Measurements from ENCODE around the gene FOLR2. TPM values are rescaled to one million over a fixed set of nuclear protein-coding genes. Genes with fewer than 3 reads are reported as not detected.
A peak's percentile ranks its signal among the peaks of the same experiment; 100 is the strongest.

FOLR2 gene
- total RNA-seq, 1 donor from 2014 or later = 28.1 TPM

- H3K4me3 ChIP-seq = peak overlapping the region; percentile 46
- H3K36me3 ChIP-seq = peaks cover 33% of the 10 kb centered on the region
- H3K27me3 ChIP-seq (ENCODE audit: low read depth) = peaks cover 51% of the 10 kb centered on the region
- peaks cover 44% of the 10 kb centered on the region for H3K4me1 ChIP-seq
- H3K27ac ChIP-seq = no peak overlapping the region
- H3K9me3 ChIP-seq = no peaks in the 10 kb centered on the region
- ATAC-seq (peak; percentile 67 to 68), DNase-seq (peak; percentile 78)
- no peak for TF ChIP-seq CTCF (IDR thresholded peaks at IDR 0.05)
- intact Hi-C loops (cut with DNase I) = no loop called here
Observed at GRCh38 chr11:72239849-72240460, 23.4 kb downstream of the FOLR2 start.

- DNase-seq (no peak), ATAC-seq (peak in 1 of 2 donors; percentile 1)
- Histone ChIP-seq H3K9me3 (no peaks in the 10 kb centered on the region), H3K4me1 (peaks cover 44% of the 10 kb centered on the region), H3K4me3 (peak overlapping the region; percentile 46), H3K27me3 (ENCODE audit: low read depth) (peaks cover 58% of the 10 kb centered on the region), H3K36me3 (peaks cover 25% of the 10 kb centered on the region), H3K27ac (no peak overlapping the region)
- intact Hi-C loops (cut with DNase I) = no loop called here
- no peak for TF ChIP-seq CTCF (IDR thresholded peaks at IDR 0.05)
Observed at GRCh38 chr11:72240461-72241290, 24.1 kb downstream of the FOLR2 start.

DNA sequence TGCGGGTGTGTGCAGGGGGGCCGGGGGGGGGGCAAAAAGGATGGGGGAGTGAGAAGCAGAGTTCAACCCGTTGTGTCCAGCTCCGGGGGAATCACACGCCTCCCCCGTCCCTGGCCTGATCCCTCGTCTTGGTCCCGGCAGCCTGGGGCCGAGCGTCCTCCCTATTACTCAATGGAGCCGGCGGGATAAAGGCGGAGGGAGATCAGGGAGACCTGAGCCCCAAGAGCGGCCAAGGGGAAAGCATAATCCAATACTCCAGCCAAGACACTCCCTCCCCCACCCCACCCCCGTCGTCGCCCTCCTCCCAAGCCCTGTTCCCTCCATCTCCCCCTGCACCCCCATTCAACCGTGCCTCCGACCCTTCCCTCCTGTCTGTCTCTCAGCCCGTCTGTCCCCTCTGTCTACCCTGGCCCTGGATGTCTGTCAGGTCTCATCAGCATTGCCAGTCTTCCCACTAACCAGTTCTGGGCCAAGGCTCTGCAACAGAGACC is 24.7 kb downstream of the FOLR2 start:
- Histone ChIP-seq H3K4me1 (peaks cover 44% of the 10 kb centered on the region), H3K27me3 (ENCODE audit: low read depth) (peaks cover 64% of the 10 kb centered on the region), H3K36me3 (peaks cover 19% of the 10 kb centered on the region), H3K27ac (no peak overlapping the region), H3K9me3 (no peaks in the 10 kb centered on the region), H3K4me3 (no peak overlapping the region)
- no peak for TF ChIP-seq CTCF (IDR thresholded peaks at IDR 0.05)
- ATAC-seq = no peak
- DNase-seq = no peak
- intact Hi-C loops (cut with DNase I) = no loop called here

DNA sequence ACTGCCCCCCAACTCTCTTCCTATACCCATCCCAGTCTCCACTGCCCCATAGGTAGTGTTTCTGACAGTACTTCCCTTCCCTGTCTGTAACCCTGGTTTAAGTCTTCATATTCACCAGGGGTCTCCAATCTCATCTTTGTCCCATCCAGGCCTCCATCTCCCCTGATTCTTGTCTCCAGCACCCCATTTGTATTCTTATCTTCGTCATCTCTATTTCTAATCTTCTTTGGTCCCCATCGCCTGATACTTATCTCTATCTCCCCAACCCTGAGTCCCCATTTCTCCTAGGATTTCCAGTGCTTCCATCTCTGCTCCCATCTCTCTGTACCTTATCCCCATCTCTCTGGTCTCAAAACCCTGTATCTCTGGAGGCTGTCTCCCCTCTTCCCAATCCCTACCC is 25.5 kb downstream of the FOLR2 start:
- Histone ChIP-seq H3K9me3 (no peaks in the 10 kb centered on the region), H3K36me3 (peaks cover 11% of the 10 kb centered on the region), H3K4me3 (no peak overlapping the region), H3K27ac (no peak overlapping the region), H3K27me3 (ENCODE audit: low read depth) (peaks cover 72% of the 10 kb centered on the region), H3K4me1 (peaks cover 44% of the 10 kb centered on the region)
- ATAC-seq (no peak), DNase-seq (no peak)
- intact Hi-C loops (cut with DNase I) = no loop called here
- no peak for TF ChIP-seq CTCF (IDR thresholded peaks at IDR 0.05)

GRCh38 chr11:72243173-72244059 is 26.8 kb downstream of the FOLR2 start:
- peaks cover 32% of the 10 kb centered on the region for H3K4me1 ChIP-seq
- no peaks in the 10 kb centered on the region for H3K36me3 ChIP-seq
- H3K4me3 ChIP-seq = peak overlapping the region; percentile 14
- no peaks in the 10 kb centered on the region for H3K9me3 ChIP-seq
- intact Hi-C loops (cut with DNase I) = no loop called here
- DNase-seq (no peak), ATAC-seq (no peak)
- TF ChIP-seq CTCF (IDR thresholded peaks at IDR 0.05) = no peak
- peaks cover 85% of the 10 kb centered on the region for H3K27me3 ChIP-seq (ENCODE audit: low read depth)
- H3K27ac ChIP-seq = no peak overlapping the region
